Measurements from ENCODE around the gene TLDC2.

Gene TLDC2

GRCh38 chr20:36849333-36850065 lies 26.4 kb upstream of the TLDC2 start:
- no peak for DNase-seq (ENCODE audit: low read depth in 2 of 2)

GRCh38 chr20:36850759-36851158 lies 25.2 kb upstream of the TLDC2 start:
- DNase-seq (ENCODE audit: low read depth in 2 of 2): no peak

GRCh38 chr20:36851490-36851889 lies 24.4 kb upstream of the TLDC2 start:
- no peak for DNase-seq (ENCODE audit: low read depth in 2 of 2)

GRCh38 chr20:36852187-36852586 lies 23.8 kb upstream of the TLDC2 start:
- no peak for DNase-seq (ENCODE audit: low read depth in 2 of 2)

GRCh38 chr20:36854348-36855240 lies 21.3 kb upstream of the TLDC2 start:
- DNase-seq (ENCODE audit: low read depth in 2 of 2): no peak

- DNase-seq (ENCODE audit: low read depth in 2 of 2): no peak
These were observed 20.7 kb upstream of the TLDC2 start for GRCh38 chr20:36855241-36855657.

- DNase-seq (ENCODE audit: low read depth in 2 of 2): no peak
These were observed 19.7 kb upstream of the TLDC2 start for GRCh38 chr20:36856195-36856594.

GRCh38 chr20:36856691-36857635 lies 19.0 kb upstream of the TLDC2 start:
- DNase-seq (ENCODE audit: low read depth in 2 of 2): no peak

GRCh38 chr20:36859282-36859555 lies 16.7 kb upstream of the TLDC2 start:
- DNase-seq (ENCODE audit: low read depth in 2 of 2): no peak

GRCh38 chr20:36859700-36860330 lies 16.1 kb upstream of the TLDC2 start:
- DNase-seq (ENCODE audit: low read depth in 2 of 2): no peak

- no peak for DNase-seq (ENCODE audit: low read depth in 2 of 2)
These were observed 15.6 kb upstream of the TLDC2 start for GRCh38 chr20:36860339-36860738.

GRCh38 chr20:36860811-36861624 lies 14.9 kb upstream of the TLDC2 start:
- DNase-seq (ENCODE audit: low read depth in 2 of 2): no peak

GRCh38 chr20:36861625-36861874 lies 14.4 kb upstream of the TLDC2 start:
- DNase-seq (ENCODE audit: low read depth in 2 of 2): no peak

GRCh38 chr20:36861875-36862801 lies 13.8 kb upstream of the TLDC2 start:
- DNase-seq (ENCODE audit: low read depth in 2 of 2): no peak

- DNase-seq (ENCODE audit: low read depth in 2 of 2): no peak
These were observed 12.9 kb upstream of the TLDC2 start for GRCh38 chr20:36862857-36863668.

GRCh38 chr20:36865076-36865860 lies 10.7 kb upstream of the TLDC2 start:
- DNase-seq (ENCODE audit: low read depth in 2 of 2): no peak

- DNase-seq (ENCODE audit: low read depth in 2 of 2): no peak
These were observed 10.1 kb upstream of the TLDC2 start for GRCh38 chr20:36865861-36866149.

GRCh38 chr20:36866164-36866563 lies 9.8 kb upstream of the TLDC2 start:
- no peak for DNase-seq (ENCODE audit: low read depth in 2 of 2)

Measured in activated CD4-positive, alpha-beta T cell treated with anti-CD3 and anti-CD28 coated beads for 24 hours (primary cell).